OCI-LY7 (cell line): ENCODE results near the gene FOXP1. TPM values are rescaled to one million over a fixed set of nuclear protein-coding genes. Genes with fewer than 3 reads are reported as not detected.

Source experiments
- BruUV-seq: library from RNA; stranded (reverse); fragments of 400-500 nt; replicated peaks from 2 replicates; lab custom pipeline; 2021; lab: Mats Ljungman, UMichigan
- CTCF ChIA-PET: fragments of 300-600 bp; sonication (Branson Sonifier 250); formaldehyde crosslinking; loops from one replicate; lab custom pipeline; 2022; ENCODE audit warnings: antibody characterized with exemption; ENCODE audit not compliant: unreplicated experiment; lab: Charles Lee
- POLR2A ChIA-PET: fragments of 300-600 bp; sonication (Branson Sonifier 250); formaldehyde crosslinking; loops from one replicate; lab custom pipeline; 2022; ENCODE audit warnings: antibody characterized with exemption; lab: Charles Lee
- DNase-seq: peaks from one replicate; pipeline ENCODE4 v3.0.0-alpha.2; 2015; ENCODE audit warnings: low spot score
- H2AFZ ChIP-seq: fragments of 200-600 bp; sonication (generic), shearing (Covaris generic); 2 replicates; pipeline ENCODE4 v1.6.1; 2014; ENCODE audit warnings: mild to moderate bottlenecking, antibody characterized with exemption, low read length, moderate library complexity
- H3K27ac ChIP-seq: fragments of 200-600 bp; sonication (generic); 2 replicates; pipeline ENCODE4 v1.5.1; 2014; ENCODE audit warnings: mixed run types, low read depth, mild to moderate bottlenecking, moderate library complexity, low read length, inconsistent platforms; ENCODE audit not compliant: poor library complexity, severe bottlenecking
- H3K36me3 ChIP-seq: fragments of 200-600 bp; sonication (generic); 2 replicates; pipeline ENCODE4 v1.6.1; 2014; ENCODE audit warnings: mild to moderate bottlenecking, antibody characterized with exemption, low read length, moderate library complexity, mixed read lengths; ENCODE audit not compliant: insufficient read depth
- H3K4me1 ChIP-seq: fragments of 200-600 bp; sonication (generic); 2 replicates; pipeline ENCODE4 v1.5.1; 2014; ENCODE audit warnings: mild to moderate bottlenecking, low read length; ENCODE audit not compliant: insufficient read depth, poor library complexity, severe bottlenecking
- H3K4me2 ChIP-seq: fragments of 200-600 bp; sonication (generic); 2 replicates; pipeline ENCODE4 v1.6.1; 2014; ENCODE audit warnings: mild to moderate bottlenecking, low read length
- H3K4me3 ChIP-seq: fragments of 200-600 bp; sonication (generic); 2 replicates; pipeline ENCODE4 v1.5.1; 2014; ENCODE audit warnings: mild to moderate bottlenecking, low read depth, low read length; ENCODE audit not compliant: poor library complexity, severe bottlenecking
- H3K79me2 ChIP-seq: fragments of 200-600 bp; sonication (generic); 2 replicates; pipeline ENCODE4 v1.6.1; 2016; ENCODE audit warnings: low read depth, mild to moderate bottlenecking, low read length, moderate library complexity, mixed read lengths; ENCODE audit not compliant: insufficient read depth
- H3K9me2 ChIP-seq: fragments of 200-600 bp; sonication (generic); 2 replicates; pipeline ENCODE4 v1.6.1; 2016; ENCODE audit warnings: mild to moderate bottlenecking, low read length, mixed read lengths; ENCODE audit not compliant: insufficient read depth
- H3K9me3 ChIP-seq: fragments of 200-600 bp; sonication (generic); 2 replicates; pipeline ENCODE4 v1.6.1; 2014; ENCODE audit warnings: mild to moderate bottlenecking, mixed run types, low read length, mixed read lengths
- H4K20me1 ChIP-seq: fragments of 200-600 bp; sonication (generic); 2 replicates; pipeline ENCODE4 v1.6.1; 2014; ENCODE audit warnings: mild to moderate bottlenecking, antibody characterized with exemption, low read length, moderate library complexity, mixed read lengths; ENCODE audit not compliant: insufficient read depth
- CTCF ChIP-seq: fragments of 200-600 bp; sonication (generic); conservative IDR thresholded peaks from 2 replicates; pipeline ENCODE4 v1.5.1; 2014; ENCODE audit warnings: mild to moderate bottlenecking, antibody characterized with exemption, low read length, moderate library complexity, mixed read lengths
- EZH2phosphoT487 ChIP-seq: fragments of 200-600 bp; sonication (generic); IDR thresholded peaks from 2 replicates; pipeline ENCODE4 v1.6.1; 2018; ENCODE audit warnings: low read depth, borderline replicate concordance, mild to moderate bottlenecking, mixed run types, antibody characterized with exemption, low read length, moderate library complexity, mixed read lengths
- intact Hi-C: fragments of 100-400 bp; cut with micrococcal nuclease; formaldehyde crosslinking; loops from one replicate; pipeline ENCODE4 v1.10.0; 2022; ENCODE audit not compliant: unreplicated experiment
- total RNA-seq, 2 experiments: library from RNA; depleted of rRNA in 1 of 2; stranded (reverse); fragments of >200 nt in 1 of 2; shearing (Covaris generic) in 1 of 2; gene quantifications; 2 replicates each; pipeline ENCODE4 v1.2.3, GENCODE V29; 2014 to 2022

FOXP1 gene
- total RNA-seq, 2 experiments from 2014 or later = 87.3 to 151 TPM

- POLR2A ChIA-PET = interaction anchor here (0.7 to 5.5 kb wide), 18 partner anchors 10 to 313 kb away, joined by 3 to 77 read pairs (median 6); partner anchors contain the start of gene FOXP1
- BruUV-seq = no TSS peak
- peaks cover 78% of the 10 kb centered on the region; the same call in 1 of the 2 replicates for H3K79me2 ChIP-seq
Measured at GRCh38 chr3:71444028-71444860, 139.3 kb downstream of the FOXP1 start.

DNA sequence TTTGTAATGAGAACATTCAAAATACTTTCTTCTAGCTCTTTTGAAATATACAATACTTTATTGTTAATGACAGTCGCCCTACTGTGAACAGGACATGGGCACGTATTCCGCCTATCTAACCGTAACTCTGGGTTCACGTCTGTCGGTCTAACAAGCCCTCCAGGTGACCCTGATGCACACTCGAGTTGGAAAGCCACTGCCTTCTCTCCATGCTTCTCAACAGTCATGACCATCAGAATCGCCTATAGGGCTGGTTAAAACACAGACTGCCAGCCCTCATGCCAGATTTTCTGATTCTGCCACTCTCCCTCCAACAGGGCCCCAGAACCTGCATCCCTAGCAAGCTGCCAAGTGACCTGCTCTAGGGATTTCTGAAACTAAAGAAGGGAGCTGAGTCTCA lies 140.2 kb downstream of the FOXP1 start:
- Histone ChIP-seq H3K9me2 (no peaks in the 10 kb centered on the region), H4K20me1 (no peaks in the 10 kb centered on the region), H3K79me2 (peaks cover 69% of the 10 kb centered on the region; the same call in 1 of the 2 replicates), H3K4me2 (peak overlapping the region; percentile 88), H3K36me3 (peaks cover 5% of the 10 kb centered on the region; the same call in 1 of the 2 replicates), H2AFZ (no peak overlapping the region), H3K4me1 (peaks cover 94% of the 10 kb centered on the region), H3K27ac (peak overlapping the region; percentile 99), H3K4me3 (peak overlapping the region; percentile 61), H3K9me3 (no peaks in the 10 kb centered on the region)
- CTCF ChIA-PET = interaction anchor here (0.6 to 1.0 kb wide), 3 partner anchors 9 to 59 kb away, joined by 3 read pairs; no protein-coding TSS in a partner anchor
- BruUV-seq = TSS peak; percentile 70
- intact Hi-C loops = loop anchor here (1.0 to 5.0 kb wide), 2 partner anchors 138 to 311 kb away; no protein-coding TSS in a partner anchor
- DNase-seq = no peak
- TF ChIP-seq CTCF = no peak
- TF ChIP-seq EZH2phosphoT487 = no peak
- POLR2A ChIA-PET = interaction anchor here (0.5 to 5.5 kb wide), 20 partner anchors 9 to 312 kb away, joined by 3 to 77 read pairs (median 6); partner anchors contain the start of gene FOXP1

More at GRCh38 chr3:71444028-71444860, 139.3 kb downstream of the FOXP1 start:
- peak; percentile 94 for DNase-seq
- intact Hi-C loops = loop anchor here (1.0 to 5.0 kb wide), 3 partner anchors 23 to 312 kb away; no protein-coding TSS in a partner anchor
- Histone ChIP-seq H3K4me3 (peak overlapping the region; percentile 61), H3K9me3 (no peaks in the 10 kb centered on the region), H3K36me3 (peaks cover 5% of the 10 kb centered on the region; the same call in 1 of the 2 replicates), H3K9me2 (no peaks in the 10 kb centered on the region), H2AFZ (no peak overlapping the region), H3K27ac (peak overlapping the region; percentile 99), H3K4me2 (peak overlapping the region; percentile 88), H3K4me1 (peaks cover 98% of the 10 kb centered on the region), H4K20me1 (no peaks in the 10 kb centered on the region)
- CTCF ChIA-PET = interaction anchor here (0.6 to 1.1 kb wide), 5 partner anchors 8 to 59 kb away, joined by 3 to 4 read pairs (median 3); no protein-coding TSS in a partner anchor
- no peak for TF ChIP-seq EZH2phosphoT487
- no peak for TF ChIP-seq CTCF
